GM15510 (cell line): Measurements from ENCODE around the gene SPATA31D1.
"Not testable (repeated sequence)": the region's sequence is repeated elsewhere in the genome, so short reads cannot be mapped to it uniquely, and the experiment has no call there.

ENCODE experiments used
- POLR2A ChIP-seq: IDR thresholded peaks from 3 replicates; pipeline ENCODE4 v1.6.1; 2011; ENCODE audit warnings: borderline replicate concordance; ENCODE audit not compliant: insufficient read length; ENCODE audit errors: extremely low read depth

Gene SPATA31D1

DNA sequence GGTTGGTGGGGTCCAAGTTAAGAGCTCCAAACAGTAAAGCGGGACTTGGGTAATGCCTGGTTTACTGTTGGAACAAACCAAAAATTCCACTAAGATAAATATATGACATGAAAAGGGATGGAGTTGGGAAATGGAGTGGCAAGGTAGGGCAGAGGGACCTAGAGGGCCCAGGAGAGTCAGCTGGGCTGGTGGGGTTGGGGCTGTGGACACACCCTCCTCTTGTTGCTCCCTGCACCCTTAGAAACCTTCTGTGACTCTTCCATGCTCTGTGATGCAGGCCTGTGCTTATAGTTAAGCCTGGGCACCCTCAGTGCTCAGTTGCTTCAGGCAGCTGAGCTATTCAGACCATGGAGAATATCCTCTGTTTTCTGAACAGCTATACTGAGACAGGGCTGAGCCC is at the start of gene SPATA31D1:
Gene SPATA31D1 (plus strand): TSS at position 301 of the 400 bp plus-strand sequence. CDS start 47 bp downstream, at position 348.
- TF ChIP-seq POLR2A: not testable (repeated sequence)

DNA sequence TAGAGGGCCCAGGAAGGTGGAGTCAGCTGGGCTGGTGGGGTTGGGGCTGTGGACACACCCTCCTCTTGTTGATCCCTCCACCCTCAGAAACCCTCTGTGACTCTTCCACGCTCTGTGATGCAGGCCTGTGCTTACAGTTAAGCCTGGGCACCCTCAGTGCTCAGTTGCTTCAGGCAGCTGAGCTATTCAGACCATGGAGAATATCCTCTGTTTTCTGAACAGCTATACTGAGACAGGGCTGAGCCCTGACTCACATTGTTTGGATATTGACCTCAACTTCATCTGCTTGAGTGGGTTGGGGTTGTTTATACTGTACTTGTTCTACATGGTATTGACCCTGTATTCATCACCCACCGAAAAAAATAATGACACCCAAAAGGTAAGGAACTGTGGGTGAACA is 45.2 kb upstream of the SPATA31D1 start, which contains the start of gene SPATA31D3:
Gene SPATA31D3 (plus strand): TSS at position 108 of the 400 bp plus-strand sequence. CDS start 86 bp downstream, at position 194.
- TF ChIP-seq POLR2A: not testable (repeated sequence)

DNA sequence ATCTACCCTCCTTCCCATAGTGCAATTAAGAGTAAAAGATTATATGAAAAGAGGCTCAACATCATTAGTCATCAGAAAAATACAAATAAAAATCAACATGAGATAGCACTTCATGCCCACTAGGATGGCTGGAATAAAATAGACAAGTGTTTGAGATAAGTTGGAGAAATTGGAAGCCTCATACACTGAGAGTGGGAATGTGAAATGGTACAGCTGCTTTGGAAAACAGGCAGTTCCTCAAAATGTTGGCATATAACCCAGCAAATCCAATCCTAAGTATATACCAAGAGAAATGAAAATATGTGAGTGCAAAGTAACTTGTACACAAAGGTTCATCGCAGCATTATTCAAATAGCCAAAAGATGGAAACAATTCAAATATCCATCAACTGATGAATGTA is 35.5 kb upstream of the SPATA31D1 start:
- TF ChIP-seq POLR2A: no peak

DNA sequence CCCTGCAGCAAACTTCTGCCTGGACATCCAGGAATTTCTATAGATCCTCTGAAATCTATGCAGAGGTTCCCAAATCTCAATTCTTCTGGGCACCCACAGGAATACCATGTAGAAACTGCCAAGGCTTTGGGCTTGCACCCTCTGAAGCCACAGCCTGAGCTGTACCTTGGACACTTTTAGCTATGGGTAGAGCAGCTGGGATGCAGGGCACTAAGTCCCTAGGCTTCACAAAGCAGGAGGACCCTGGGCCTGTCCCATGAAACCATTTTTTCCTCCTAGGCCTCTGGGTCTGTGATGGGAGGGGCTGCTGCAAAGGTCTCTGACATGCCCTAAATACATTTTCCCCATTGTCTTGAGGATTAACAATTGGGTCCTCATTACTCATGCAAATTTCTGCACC is 32.9 kb upstream of the SPATA31D1 start:
- no peak for TF ChIP-seq POLR2A

DNA sequence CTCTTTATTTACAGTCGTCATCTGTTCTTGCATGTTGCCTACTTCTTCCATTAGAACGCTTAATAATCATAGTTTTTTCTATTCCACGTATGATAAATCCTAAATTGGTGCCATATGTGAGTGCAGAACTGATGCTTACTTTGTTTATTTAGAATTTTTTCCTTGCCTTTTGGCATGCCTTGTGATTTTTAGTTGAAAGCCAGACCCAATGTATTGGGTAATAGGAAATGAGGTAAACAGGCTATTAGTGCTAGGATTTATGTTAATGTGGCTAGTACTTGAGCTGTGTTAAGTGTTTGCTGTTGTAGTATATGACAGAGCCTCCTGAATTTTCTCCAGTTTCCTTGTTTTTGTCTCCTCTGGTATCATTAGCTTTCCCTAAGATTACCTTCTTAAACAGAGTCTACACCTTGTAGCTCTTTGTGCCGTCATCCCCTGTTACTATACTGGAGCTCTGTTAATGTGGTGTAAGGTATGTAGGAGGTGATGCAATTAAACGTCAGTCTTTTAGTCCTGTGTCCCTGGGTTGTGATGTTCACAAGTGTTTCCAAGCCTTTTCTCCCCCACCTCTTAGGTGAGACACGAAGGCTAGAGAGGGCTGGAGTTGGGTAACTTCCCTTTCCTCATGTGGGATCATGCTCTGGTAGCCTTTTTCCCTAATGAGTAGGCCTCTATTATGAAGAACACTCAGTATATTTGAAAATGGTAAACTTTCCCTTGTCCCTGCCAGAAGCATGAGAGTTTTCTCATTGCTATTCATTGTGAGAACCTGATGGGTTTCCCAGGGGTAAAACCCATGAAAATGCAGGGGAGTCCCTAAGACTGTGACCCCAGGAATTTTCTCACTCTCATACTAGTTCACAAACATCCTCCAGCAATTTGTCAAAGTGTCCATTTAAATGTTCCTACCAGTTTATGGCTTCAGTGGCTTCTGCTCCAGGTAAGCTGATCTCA is 24.1 kb upstream of the SPATA31D1 start:
- TF ChIP-seq POLR2A: no peak

DNA sequence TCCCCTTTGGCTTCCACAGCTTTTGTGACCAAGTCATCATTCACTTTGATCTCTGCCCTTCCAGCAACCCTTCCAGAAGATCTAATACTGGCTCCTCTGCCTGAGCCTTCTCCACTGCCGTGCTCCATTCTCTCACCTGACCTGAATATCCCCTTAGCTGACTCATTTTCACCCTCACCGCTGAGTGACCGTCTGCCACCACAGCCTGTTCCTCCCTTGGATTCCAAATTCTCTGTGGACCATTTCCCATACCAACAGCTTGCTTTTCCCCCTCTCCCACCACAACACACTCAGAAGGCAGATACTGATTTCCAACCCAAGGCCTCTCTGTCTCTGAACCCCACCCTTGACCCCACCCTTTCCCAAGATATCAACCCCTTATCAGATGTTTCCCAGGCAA is 20.5 kb upstream of the SPATA31D1 start:
- no peak for TF ChIP-seq POLR2A

DNA sequence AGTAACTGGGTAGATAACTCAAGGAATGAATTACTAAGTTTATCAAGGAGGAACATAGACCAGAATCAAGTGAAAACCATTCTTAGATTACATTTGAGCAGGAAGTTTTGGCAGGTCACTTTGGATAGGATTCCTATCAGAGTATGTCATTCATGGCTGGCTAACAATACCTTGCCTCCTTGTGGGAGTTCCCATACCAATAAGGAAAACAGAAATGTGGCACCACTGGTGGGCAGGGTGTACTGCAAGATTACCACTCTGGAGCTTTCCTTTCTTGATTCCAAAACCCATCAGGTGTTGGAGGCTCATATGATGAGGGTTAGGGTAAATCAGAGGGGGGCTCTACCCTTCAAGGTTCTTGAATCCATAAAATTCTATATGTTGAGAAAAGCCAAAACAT is 18.6 kb upstream of the SPATA31D1 start:
- TF ChIP-seq POLR2A: no peak

DNA sequence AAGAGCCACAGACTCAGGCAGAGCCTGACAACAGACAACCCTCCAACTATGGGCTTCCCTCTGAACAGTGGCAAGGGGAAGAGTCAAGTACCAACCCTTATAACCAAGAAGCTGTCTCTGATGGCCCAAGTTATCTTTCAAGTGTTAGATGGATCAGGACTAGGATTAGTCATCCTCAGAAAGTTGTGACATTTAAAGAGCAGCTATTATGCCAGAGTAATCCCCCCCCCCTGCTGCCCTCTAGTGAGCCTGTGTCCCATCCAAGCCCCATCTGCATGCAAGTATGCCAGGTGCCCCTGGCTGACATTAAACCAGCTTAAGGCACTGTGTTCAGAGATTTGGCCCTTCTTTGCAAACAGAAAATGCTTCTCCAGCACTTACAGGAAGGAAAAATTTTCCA is 16.8 kb upstream of the SPATA31D1 start:
- no peak for TF ChIP-seq POLR2A

DNA sequence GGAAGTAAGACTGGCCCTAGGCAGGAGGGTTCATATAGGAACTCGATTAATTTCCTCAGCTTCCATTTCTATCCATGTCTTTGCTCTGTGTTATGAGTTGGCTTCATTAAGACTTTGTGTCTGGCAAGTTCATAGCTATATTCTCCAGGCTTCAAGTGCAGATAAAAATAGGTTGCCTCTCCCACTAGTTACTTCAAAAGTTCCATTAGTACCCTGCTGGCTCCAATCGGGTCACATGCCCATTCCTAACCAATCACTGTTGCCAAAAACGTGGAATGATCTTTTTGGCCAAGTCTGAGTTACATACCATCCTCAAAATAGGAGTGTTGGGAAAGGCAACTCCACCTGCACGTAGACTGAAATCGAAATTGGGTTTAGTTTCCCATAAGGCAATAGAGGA is 13.8 kb upstream of the SPATA31D1 start:
- TF ChIP-seq POLR2A: no peak

DNA sequence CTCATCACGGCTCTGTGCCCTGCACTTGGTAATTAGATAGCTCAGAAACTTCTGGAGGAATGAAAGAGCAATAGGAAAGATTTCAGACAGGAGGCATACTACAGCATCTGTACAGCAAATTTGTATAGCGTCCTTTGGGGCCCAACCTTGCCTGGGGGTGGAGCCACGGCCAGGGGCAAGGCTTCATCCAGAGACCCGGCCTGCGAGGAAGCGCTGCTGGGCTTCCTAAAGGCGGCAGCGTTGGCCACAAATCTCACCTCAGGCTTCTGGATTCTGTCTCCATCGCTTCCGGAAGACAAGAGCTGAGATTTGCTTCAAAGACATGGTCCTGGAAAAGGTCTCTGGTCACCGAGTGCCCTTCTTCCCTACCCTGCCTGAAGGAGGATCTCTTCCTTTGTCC is 12.2 kb upstream of the SPATA31D1 start:
- TF ChIP-seq POLR2A: no peak

DNA sequence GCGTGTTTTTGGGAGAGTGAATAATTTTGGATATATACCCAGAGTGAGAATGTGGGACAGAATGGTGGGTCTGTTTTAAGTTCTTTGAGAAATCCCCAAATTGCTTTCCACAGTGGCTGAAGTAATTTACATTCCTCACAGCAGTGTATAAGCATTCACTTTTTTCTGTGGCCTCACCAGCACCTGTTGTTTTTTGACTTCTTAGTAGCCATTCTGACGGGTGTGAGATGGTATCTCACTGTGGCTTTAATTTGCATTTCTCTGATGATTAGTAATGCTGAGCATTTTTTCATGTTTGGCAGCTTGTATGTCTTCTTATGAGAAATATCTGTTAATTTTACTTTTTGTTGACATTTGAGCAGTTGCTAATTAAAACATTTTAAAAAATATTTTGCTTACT is 9.4 kb upstream of the SPATA31D1 start:
- TF ChIP-seq POLR2A: no peak

DNA sequence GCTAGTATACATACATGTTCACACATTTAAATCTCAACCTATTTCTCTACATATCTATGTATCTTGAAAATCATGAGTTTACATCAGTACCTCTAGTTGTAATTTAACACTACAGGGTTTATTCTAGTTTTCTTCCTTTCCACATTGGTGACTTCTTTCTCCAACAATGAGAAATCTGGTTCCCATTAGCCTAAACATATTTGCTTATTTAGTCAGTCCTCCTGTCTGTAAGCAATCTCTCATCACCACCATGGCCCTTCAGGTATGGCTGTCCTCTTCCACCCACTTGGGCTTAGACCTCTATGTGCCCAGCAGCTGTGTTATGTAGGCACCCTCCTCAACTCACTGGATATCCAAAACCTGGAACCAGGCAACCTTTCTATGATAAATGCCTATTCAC is 8.0 kb upstream of the SPATA31D1 start:
- TF ChIP-seq POLR2A: no peak

DNA sequence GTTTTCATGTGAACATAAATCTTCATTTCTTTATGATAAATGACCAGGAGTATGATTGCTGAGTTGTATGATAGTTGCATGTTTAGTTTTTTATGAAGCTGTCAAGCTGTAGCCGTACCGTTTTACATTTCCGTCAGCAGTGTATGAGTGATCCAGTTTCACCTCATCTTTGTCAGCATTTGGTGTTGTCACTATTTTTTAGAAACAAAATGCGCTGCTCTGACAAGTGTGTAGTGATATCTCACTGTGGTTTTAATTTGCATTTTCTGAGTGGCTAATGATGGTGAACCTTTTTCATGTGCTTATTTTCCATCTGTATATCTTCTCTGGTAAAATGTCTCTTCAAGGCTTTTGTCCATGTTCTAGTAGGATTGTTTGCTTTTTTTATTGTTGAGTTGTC is 6.7 kb upstream of the SPATA31D1 start:
- TF ChIP-seq POLR2A: no peak

DNA sequence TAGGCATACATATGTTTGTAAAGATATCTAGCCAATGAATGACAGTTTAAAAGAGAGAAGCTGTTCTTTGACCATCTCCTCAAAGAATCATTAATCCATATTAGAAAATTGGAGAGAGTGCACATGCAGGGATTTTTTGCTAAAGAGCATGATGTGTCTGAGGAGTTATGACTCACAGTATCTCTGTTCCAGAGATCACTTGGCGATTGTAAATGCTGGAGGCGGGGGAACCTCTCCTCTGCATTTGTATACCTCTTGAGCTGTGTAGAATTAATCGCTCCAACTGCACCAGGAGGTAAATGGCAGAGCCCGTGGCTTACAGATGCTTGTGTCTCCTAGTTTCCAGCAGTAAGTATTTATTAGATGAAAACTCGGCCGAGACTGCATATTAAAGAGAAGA is 3.6 kb upstream of the SPATA31D1 start:
- TF ChIP-seq POLR2A: no peak

DNA sequence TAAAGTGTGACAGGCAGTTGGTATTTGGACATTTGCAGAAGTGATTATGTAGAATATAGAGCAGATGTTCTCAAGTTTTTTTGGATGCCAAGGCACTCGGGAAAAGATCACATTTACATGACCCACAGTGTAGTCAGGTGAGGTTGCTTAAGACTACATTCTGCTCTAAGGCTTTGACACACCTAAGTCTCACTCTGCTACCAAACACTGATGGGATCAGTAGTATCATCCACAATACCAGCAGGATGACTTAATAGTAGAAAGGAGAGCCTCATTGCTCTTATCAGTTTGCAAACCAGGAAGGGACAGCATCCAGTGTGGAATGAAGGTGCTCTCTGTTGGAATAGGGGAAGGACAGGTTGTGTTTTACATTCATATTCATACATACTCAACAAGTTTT is 2.5 kb upstream of the SPATA31D1 start:
- no peak for TF ChIP-seq POLR2A

DNA sequence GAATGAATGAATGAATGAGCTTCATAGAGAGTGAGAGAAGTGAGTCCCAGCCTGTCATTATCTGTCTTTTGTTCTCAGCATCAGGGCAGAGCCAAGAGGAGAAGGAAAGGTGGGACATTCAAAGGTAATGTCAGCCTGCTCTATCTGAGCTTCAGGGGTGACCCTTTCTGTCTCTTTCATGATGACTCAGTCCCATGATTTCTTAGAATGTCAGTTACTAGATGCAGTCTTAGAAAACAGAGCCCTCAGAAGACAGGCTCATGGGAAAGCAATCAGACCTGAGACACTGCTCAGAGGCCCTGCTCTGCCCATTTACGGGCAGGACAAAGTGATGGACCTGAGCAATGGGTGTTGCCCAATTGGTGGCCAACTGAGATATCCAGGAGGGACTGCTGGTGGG is 1.1 kb downstream of the SPATA31D1 start:
- no peak for TF ChIP-seq POLR2A
